HepG2 (cell line): ENCODE data around the gene ANXA5. TPM values are rescaled to one million over a fixed set of nuclear protein-coding genes. Genes with fewer than 3 reads are reported as not detected.

Experiments used
- ATF3 ChIP-seq: sonication (generic); formaldehyde crosslinking; IDR thresholded peaks from 2 replicates; pipeline ENCODE4 v1.4.0; 2020; ENCODE audit warnings: missing genetic modification reagents
- BHLHE40 ChIP-seq: IDR thresholded peaks from 2 replicates; pipeline ENCODE4 v1.6.1; 2011; ENCODE audit warnings: low read length, improper control_type of control experiment
- BRCA1 ChIP-seq: sonication (generic); formaldehyde crosslinking; IDR thresholded peaks from 2 replicates; pipeline ENCODE4 v1.4.0; 2020; ENCODE audit warnings: missing genetic modification reagents
- CCDC6 ChIP-seq: sonication (generic); formaldehyde crosslinking; IDR thresholded peaks from 2 replicates; pipeline ENCODE4 v1.8.1; 2022; ENCODE audit warnings: mild to moderate bottlenecking, missing genetic modification reagents, moderate library complexity
- ETV5 ChIP-seq: IDR thresholded peaks from 2 replicates; pipeline ENCODE4 v1.6.1; 2018; ENCODE audit warnings: missing biosample characterization, missing genetic modification reagents, inconsistent platforms, borderline replicate concordance
- FOXA1 ChIP-seq, 2 experiments: fragments of 450-650 bp in 1 of 2; sonication (generic) in 1 of 2; formaldehyde crosslinking in 1 of 2; IDR thresholded peaks; 2 replicates each; pipeline versions ENCODE4 v1.4.0 to v1.6.1; 2016 to 2020; ENCODE audit warnings: missing genetic modification reagents in 1 of 2
- FOXA3 ChIP-seq: IDR thresholded peaks from 2 replicates; pipeline ENCODE4 v1.6.1; 2016; ENCODE audit warnings: missing genetic modification reagents, missing compliant biosample characterization
- HINFP ChIP-seq: sonication (generic); formaldehyde crosslinking; IDR thresholded peaks from 2 replicates; pipeline ENCODE4 v1.4.0; 2020; ENCODE audit warnings: low read depth, mild to moderate bottlenecking, missing genetic modification reagents
- IRX3 ChIP-seq: sonication (generic); formaldehyde crosslinking; IDR thresholded peaks from 2 replicates; pipeline ENCODE4 v1.8.1; 2023; ENCODE audit warnings: mild to moderate bottlenecking, low read depth, missing genetic modification reagents, borderline replicate concordance
- JUND ChIP-seq: sonication (generic); formaldehyde crosslinking; IDR thresholded peaks from 2 replicates; pipeline ENCODE4 v1.8.0; 2022; ENCODE audit warnings: mild to moderate bottlenecking, missing genetic modification reagents
- KMT2A ChIP-seq: sonication (generic); formaldehyde crosslinking; IDR thresholded peaks from 2 replicates; pipeline ENCODE4 v1.4.0; 2020; ENCODE audit warnings: missing genetic modification reagents
- MAZ ChIP-seq, 2 experiments: sonication (generic) in 1 of 2; formaldehyde crosslinking in 1 of 2; IDR thresholded peaks; 2 replicates each; pipeline versions ENCODE4 v1.5.0 to v1.6.1; 2012 to 2020; ENCODE audit warnings: low read depth in 2 of 2, mild to moderate bottlenecking in 2 of 2, borderline replicate concordance in 1 of 2, improper control_type of control experiment in 1 of 2, low read length in 1 of 2, missing genetic modification reagents in 1 of 2, moderate library complexity in 1 of 2
- MZF1 ChIP-seq: sonication (generic); formaldehyde crosslinking; IDR thresholded peaks from 2 replicates; pipeline ENCODE4 v1.8.1; 2023; ENCODE audit warnings: mild to moderate bottlenecking, missing genetic modification reagents, borderline replicate concordance
- NCOA2 ChIP-seq: sonication (generic); formaldehyde crosslinking; IDR thresholded peaks from 2 replicates; pipeline ENCODE4 v1.8.0; 2022; ENCODE audit warnings: inconsistent platforms
- SRF ChIP-seq: IDR thresholded peaks from 2 replicates; pipeline ENCODE4 v1.6.1; 2011; ENCODE audit warnings: mild to moderate bottlenecking, low read depth, low read length, moderate library complexity
- TEAD3 ChIP-seq: optimal IDR thresholded peaks from 2 replicates; pipeline ENCODE3; 2016; ENCODE audit warnings: borderline replicate concordance
- ZFP62 ChIP-seq: sonication (generic); formaldehyde crosslinking; IDR thresholded peaks from 2 replicates; pipeline ENCODE4 v1.4.0; 2020; ENCODE audit warnings: missing genetic modification reagents
- ZNF264 ChIP-seq: sonication (generic); formaldehyde crosslinking; IDR thresholded peaks from 2 replicates; pipeline ENCODE4 v1.4.0; 2020; ENCODE audit warnings: missing genetic modification reagents
- ZNF431 ChIP-seq: sonication (generic); formaldehyde crosslinking; IDR thresholded peaks from 2 replicates; pipeline ENCODE4 v1.9.0; 2022; ENCODE audit warnings: missing genetic modification reagents, low read depth, mild to moderate bottlenecking, borderline replicate concordance
- ZNF878 ChIP-seq: sonication (generic); formaldehyde crosslinking; IDR thresholded peaks from 2 replicates; pipeline ENCODE4 v1.8.1; 2023; ENCODE audit warnings: mild to moderate bottlenecking, missing genetic modification reagents, moderate library complexity
- ZNF879 ChIP-seq: sonication (generic); formaldehyde crosslinking; IDR thresholded peaks from 2 replicates; pipeline ENCODE4 v1.8.1; 2023; ENCODE audit warnings: missing genetic modification reagents
- ZNF891 ChIP-seq: sonication (generic); formaldehyde crosslinking; IDR thresholded peaks from 2 replicates; pipeline ENCODE4 v1.5.0; 2020; ENCODE audit warnings: mild to moderate bottlenecking, missing genetic modification reagents
- polyA plus RNA-seq, 8 experiments: library from polyadenylated mRNA; depleted of rRNA in 3 of 8; stranded (reverse) in 7 of 8; unstranded in 1 of 8; fragments of >200 nt; fragmentation: Illumina TruSeq in 4 of 8; extraction: Trizol in 4 of 8; gene quantifications; 2 replicates each; pipeline versions ENCODE4 v1.2.1 to v1.2.3, GENCODE V29; 2011 to 2016; ENCODE audit warnings: low read depth in 4 of 8, missing spikeins in 1 of 8, mixed read lengths in 1 of 8; ENCODE audit not compliant: insufficient read depth in 1 of 8
- total RNA-seq, 5 experiments: library from RNA; depleted of rRNA; stranded (reverse); fragments of >200 nt; fragmentation: Illumina TruSeq; extraction: Trizol; gene quantifications; 2 replicates each; pipeline ENCODE4 v1.2.3, GENCODE V29; 2016; ENCODE audit warnings: low read depth in 1 of 5
- TF ChIP-seq, protein P1 (sequence below): IDR thresholded peaks from 2 replicates; pipeline ENCODE4 v1.6.1; 2016; ENCODE audit warnings: low read depth, control low read depth
- TF ChIP-seq, protein P2 (sequence below): sonication (generic); IDR thresholded peaks from 2 replicates; pipeline ENCODE4 v1.6.1; 2016; ENCODE audit warnings: low read depth, borderline replicate concordance
- TF ChIP-seq, protein P3 (sequence below): sonication (generic); formaldehyde crosslinking; IDR thresholded peaks from 2 replicates; pipeline ENCODE4 v1.5.0; 2020; ENCODE audit warnings: mild to moderate bottlenecking, low read depth, missing genetic modification reagents, borderline replicate concordance

The ANXA5 gene
- total and polyA plus RNA-seq, 2 of the 13 experiments (the other 11 are each of a cell fraction or from before 2014, with no cell fraction given) = 209 to 342 TPM

GRCh38 chr4:121711263-121712000, 14.7 kb upstream of the ANXA5 start (continued):
- TF ChIP-seq IRX3 (CRISPR knock-in tag) (no peak), CCDC6 (CRISPR knock-in tag) (peak; percentile 29; the same call in 1 of the 2 replicates), ZFP62 (CRISPR knock-in tag) (no peak), ZNF431 (CRISPR knock-in tag) (no peak), FOXA3 (CRISPR knock-in tag) (0 out of 2 replicates have a peak, but pooled peaks have one; percentile 16), KMT2A (CRISPR knock-in tag) (peak; percentile 60; the same call in 1 of the 2 replicates), ZNF878 (CRISPR knock-in tag) (no peak), TEAD3 (CRISPR knock-in tag) (peak; percentile 78), BHLHE40 (0 out of 2 replicates have a peak, but pooled peaks have one; percentile 4), ZNF891 (CRISPR knock-in tag) (0 out of 2 replicates have a peak, but pooled peaks have one; percentile 17), ATF3 (peak; percentile 98), SRF (no peak), JUND (CRISPR knock-in tag) (peak; percentile 91), ZNF879 (CRISPR knock-in tag) (no peak), BRCA1 (CRISPR knock-in tag) (no peak), ZNF264 (CRISPR knock-in tag) (0 out of 2 replicates have a peak, but pooled peaks have one; percentile 43), MAZ (IDR thresholded peaks at IDR 0.05; ENCODE audit: borderline replicate concordance, low read depth, low read length) (no peak), MAZ (CRISPR knock-in tag; IDR thresholded peaks at IDR 0.05; ENCODE audit: low read depth) (no peak), ETV5 (CRISPR knock-in tag) (peak; percentile 50; the same call in 1 of the 2 replicates), FOXA1 (IDR thresholded peaks at IDR 0.05) (no peak), FOXA1 (CRISPR knock-in tag; IDR thresholded peaks at IDR 0.05) (no peak), HINFP (CRISPR knock-in tag) (peak; percentile 68; the same call in 1 of the 2 replicates), NCOA2 (CRISPR knock-in tag) (peak; percentile 45; the same call in 1 of the 2 replicates), MZF1 (CRISPR knock-in tag) (no peak)
- TF ChIP-seq, protein P1, sequence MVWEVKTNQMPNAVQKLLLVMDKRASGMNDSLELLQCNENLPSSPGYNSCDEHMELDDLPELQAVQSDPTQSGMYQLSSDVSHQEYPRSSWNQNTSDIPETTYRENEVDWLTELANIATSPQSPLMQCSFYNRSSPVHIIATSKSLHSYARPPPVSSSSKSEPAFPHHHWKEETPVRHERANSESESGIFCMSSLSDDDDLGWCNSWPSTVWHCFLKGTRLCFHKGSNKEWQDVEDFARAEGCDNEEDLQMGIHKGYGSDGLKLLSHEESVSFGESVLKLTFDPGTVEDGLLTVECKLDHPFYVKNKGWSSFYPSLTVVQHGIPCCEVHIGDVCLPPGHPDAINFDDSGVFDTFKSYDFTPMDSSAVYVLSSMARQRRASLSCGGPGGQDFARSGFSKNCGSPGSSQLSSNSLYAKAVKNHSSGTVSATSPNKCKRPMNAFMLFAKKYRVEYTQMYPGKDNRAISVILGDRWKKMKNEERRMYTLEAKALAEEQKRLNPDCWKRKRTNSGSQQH (CRISPR knock-in tag) = no peak
- TF ChIP-seq, protein P2, sequence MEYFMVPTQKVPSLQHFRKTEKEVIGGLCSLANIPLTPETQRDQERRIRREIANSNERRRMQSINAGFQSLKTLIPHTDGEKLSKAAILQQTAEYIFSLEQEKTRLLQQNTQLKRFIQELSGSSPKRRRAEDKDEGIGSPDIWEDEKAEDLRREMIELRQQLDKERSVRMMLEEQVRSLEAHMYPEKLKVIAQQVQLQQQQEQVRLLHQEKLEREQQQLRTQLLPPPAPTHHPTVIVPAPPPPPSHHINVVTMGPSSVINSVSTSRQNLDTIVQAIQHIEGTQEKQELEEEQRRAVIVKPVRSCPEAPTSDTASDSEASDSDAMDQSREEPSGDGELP = peak; percentile 21; the same call in 1 of the 2 replicates
- TF ChIP-seq, protein P3, sequence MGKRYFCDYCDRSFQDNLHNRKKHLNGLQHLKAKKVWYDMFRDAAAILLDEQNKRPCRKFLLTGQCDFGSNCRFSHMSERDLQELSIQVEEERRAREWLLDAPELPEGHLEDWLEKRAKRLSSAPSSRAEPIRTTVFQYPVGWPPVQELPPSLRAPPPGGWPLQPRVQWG (CRISPR knock-in tag) = no peak
